ENCODE data around the gene GOLGA8B.
A peak's percentile ranks its signal among the peaks of the same experiment; 100 is the strongest.
"Not testable (repeated sequence)": the region's sequence is repeated elsewhere in the genome, so short reads cannot be mapped to it uniquely, and the experiment has no call there.

GOLGA8B gene

GRCh38 chr15:34597316-34597715 lies 13.9 kb upstream of the GOLGA8B start:
- DNase-seq = no peak

- DNase-seq = no peak
These were observed 10.9 kb upstream of the GOLGA8B start for GRCh38 chr15:34594361-34594760.

- no peak for DNase-seq
These were observed 7.9 kb upstream of the GOLGA8B start for GRCh38 chr15:34591306-34591705.

GRCh38 chr15:34588046-34588674 lies 4.7 kb upstream of the GOLGA8B start:
- DNase-seq = peak; percentile 67

DNA sequence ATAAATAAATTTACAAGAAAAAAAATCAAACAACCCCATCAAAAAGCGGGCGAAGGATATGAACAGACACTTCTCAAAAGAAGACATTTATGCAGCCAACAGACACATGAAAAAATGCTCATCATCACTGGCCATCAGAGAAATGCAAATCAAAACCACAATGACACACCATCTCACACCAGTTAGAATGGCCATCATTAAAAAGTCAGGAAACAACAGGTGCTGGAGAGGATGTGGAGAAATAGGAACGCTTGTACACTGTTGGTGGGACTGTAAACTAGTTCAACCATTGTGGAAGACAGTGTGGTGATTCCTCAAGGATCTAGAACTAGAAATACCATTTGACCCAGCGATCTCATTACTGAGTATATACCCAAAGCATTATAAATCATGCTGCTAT lies 2.5 kb upstream of the GOLGA8B start:
- DNase-seq = not testable (repeated sequence)

GRCh38 chr15:34584996-34585395 lies 1.5 kb upstream of the GOLGA8B start:
- no peak for DNase-seq

- no peak for DNase-seq
These were observed 848 bp upstream of the GOLGA8B start for GRCh38 chr15:34584330-34584668.

- no peak for DNase-seq
These were observed 735 bp downstream of the GOLGA8B start for GRCh38 chr15:34582461-34583371.

GRCh38 chr15:34581687-34582460 lies 1.6 kb downstream of the GOLGA8B start:
- not testable (repeated sequence) for DNase-seq

- no peak for DNase-seq
These were observed 2.4 kb downstream of the GOLGA8B start for GRCh38 chr15:34581043-34581365.

DNA sequence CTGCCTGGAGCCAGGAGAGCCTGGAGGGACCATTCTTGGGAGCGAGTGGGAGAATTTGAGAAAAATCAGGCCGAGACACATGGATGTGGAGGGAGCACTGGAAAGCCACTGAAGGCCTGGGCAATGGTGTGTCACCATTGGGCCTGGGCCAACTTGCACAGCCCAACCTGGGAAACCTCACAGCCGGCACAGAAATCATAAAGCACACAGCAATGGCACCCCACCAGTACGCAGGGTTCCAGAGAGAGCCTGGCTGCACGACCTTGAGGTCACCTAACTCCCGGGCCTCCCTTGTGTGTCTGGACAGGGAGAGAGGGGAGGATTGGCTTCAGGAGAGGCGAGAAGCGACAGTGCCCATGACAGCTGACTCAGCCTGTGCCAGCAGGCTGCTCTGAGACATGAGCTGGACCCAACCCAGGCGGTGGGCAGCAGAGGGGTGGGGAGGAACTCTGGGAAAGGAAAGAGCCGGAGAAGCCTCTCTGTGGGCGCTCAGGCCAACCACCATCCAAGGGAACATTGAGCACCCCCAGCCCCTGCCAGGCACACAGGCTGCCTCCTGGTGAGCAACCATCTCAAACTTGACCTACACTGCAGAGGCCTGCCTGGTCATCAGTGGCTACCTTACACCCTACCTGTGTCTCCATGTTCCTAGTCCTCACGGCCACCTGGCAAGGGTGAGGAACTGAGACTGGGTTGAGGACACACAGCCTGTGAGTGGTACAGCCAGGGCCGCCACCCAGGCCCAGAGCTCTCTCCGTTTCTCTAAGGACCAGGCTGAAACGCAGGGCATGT lies 3.0 kb downstream of the GOLGA8B start:
- DNase-seq = not testable (repeated sequence)

- DNase-seq = no peak
These were observed 5.2 kb downstream of the GOLGA8B start for GRCh38 chr15:34578283-34578674.

DNA sequence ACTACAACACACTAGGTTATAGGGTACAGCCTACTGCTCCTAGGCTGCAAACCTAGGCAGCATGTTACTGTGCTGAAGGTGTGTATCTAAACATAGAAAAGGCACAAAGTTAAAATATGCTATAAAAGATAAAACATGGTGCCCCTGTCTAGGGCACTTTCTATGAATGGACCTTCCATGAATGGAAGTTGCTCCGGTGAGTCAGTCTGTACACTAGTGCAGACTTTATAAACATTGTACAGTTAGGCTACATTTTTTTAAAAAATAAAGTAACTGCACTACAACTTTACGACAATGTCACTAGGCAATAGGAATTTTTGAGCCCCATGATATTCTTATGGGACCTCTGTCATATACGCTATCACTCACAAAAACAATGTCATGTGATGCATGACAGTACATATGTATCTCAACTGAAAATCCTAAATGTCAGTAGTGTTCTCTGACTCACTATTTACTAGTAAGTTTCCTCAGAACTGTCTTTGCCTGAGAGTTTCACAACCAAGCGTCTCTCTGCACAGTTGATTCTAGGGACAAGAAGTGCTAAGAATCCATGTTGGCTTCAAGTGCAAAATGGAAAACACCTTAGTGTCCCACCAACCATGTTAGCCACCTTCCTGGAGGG lies 5.7 kb downstream of the GOLGA8B start:
- not testable (repeated sequence) for DNase-seq

DNA sequence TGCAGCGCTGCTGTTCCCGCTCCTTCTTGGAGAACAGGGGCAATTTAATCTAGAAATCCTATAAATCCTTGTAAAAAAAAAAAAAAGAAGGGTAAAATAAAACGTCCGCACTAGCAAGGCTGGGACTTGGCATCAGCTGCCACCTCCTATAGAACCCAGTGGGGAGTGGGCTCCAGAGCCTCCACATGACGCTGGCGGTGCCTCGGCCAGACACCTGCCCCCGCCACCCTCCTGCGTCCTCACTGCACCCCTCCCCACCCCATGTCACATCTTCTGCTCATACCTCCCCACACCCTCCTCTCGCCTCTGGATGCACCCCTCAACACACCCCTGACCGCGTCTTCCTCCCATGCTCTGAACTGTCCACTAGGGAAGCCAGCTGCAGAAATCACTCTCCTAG lies 8.4 kb downstream of the GOLGA8B start:
- DNase-seq = not testable (repeated sequence)

DNA sequence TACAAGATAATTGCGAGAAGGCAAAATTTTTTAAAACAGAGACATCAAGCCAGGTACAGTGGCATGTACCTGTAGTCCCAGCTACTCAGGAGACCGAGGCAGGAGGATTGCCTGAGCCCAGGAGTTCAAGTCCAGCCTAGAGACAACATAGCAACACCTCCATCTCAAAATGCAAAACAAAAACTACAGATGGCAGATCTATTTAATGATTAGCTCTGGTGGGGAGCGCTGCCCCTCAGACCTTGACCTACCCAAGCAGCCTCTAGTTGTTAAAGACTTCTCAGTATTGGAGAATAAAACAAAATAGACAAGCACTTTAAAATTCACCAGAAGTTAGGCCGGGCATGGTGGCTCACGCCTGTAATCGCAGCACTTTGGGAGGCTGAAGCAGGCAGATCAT lies 10.5 kb downstream of the GOLGA8B start:
- DNase-seq = not testable (repeated sequence)

DNA sequence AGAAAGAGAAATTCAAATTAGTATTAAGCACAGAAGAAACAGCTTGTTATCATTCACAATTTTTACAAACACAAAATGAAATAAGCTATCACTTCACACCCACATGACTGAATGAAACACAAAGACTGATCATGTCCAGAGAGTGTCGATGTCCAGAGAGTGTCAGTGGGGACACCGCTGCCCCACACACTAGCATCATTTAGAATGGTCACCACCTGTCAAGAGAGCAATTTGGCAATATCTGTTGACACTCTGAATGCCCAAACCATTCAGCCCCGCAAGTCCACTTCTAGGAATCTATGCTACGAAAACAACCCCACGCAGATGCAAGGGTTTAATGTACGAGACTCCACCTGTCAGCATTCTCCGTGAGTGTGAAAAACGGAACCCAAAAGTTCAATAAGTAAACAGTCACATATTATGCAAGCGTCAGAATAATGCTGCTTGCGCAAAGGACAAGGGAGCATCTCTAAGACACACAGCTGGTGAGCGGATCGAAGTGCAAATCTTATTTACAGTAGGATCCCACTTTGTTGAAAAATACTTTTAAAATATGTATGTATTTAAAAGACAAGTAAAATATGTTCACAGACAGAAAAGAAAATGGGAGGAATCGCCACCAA lies 11.3 kb downstream of the GOLGA8B start:
- not testable (repeated sequence) for DNase-seq

- DNase-seq = not testable (repeated sequence)
These were observed 13.6 kb downstream of the GOLGA8B start for GRCh38 chr15:34569670-34570396.

DNA sequence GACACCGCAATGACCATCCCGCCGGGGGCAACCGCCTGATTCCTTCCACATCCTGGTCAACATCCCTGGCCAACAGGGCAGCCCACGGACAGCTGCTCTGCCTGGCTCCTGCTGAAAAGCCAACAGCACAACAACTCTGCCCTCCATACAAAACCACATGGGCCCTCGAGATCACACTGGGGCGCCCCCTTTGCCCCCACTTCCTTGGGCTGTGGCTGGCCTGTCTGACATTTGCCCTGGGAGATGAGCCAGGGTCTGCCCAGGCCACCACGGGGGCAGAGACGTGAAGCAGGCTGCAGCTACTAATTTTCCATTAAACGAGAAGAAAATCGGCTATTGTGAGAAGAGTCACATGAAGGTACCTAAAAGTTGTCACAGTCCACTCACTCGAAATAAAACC lies 16.3 kb downstream of the GOLGA8B start:
- DNase-seq = not testable (repeated sequence)

- not testable (repeated sequence) for DNase-seq
These were observed 18.7 kb downstream of the GOLGA8B start for GRCh38 chr15:34564711-34565110.

DNA sequence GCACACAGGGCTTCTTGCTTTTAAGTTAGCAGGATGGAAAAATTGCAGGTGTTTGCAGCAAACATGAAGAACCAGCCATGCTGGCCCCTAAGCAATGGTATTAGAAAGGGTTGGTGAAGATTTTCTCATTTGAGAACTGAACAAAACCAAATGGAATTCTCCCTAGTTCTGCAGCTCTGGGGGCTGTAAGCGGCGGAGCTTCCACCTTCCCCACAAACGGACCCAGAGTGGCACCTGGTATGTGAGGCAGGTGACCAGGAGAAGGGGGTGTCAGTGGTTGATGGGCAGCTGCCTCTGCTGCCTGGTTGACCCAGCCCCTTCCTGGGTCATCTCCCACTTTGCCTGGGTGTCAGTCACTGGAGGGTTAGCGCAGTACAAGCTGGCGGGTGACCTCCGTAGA lies 22.6 kb downstream of the GOLGA8B start:
- not testable (repeated sequence) for DNase-seq

- DNase-seq = not testable (repeated sequence)
These were observed 23.7 kb downstream of the GOLGA8B start for GRCh38 chr15:34559764-34560163.
